ENCODE data around the gene RPRD1B. TPM values are rescaled to one million over a fixed set of nuclear protein-coding genes. Genes with fewer than 3 reads are reported as not detected.

Gene RPRD1B
- total RNA-seq, 4 donors from 2014 or later = 15.2 to 25.9 (median 23.6) TPM

- 53 to 76% methylated on average over 4 of the region's 4 CpGs for WGBS, 2 donors
- peaks cover 0 to 90% (median 9%) of the 10 kb centered on the region in 3 donors for H3K36me3 ChIP-seq
- DNase-seq = no peak
- no peaks in the 10 kb centered on the region for H3K9me3 ChIP-seq
- TF ChIP-seq CTCF (IDR thresholded peaks at IDR 0.05) = no peak
- no peak for TF ChIP-seq POLR2A (IDR thresholded peaks at IDR 0.05)
- no peaks in the 10 kb centered on the region for H3K27me3 ChIP-seq
- H3K27ac ChIP-seq = no peak overlapping the region
- peaks cover 0 to 22% (median 0%) of the 10 kb centered on the region in 3 donors for H3K4me1 ChIP-seq
- H3K4me3 ChIP-seq = no peak overlapping the region
- intact Hi-C loops (cut with DNase I) = no loop called here
Measured at GRCh38 chr20:38055294-38055693, 21.7 kb downstream of the RPRD1B start.

- H3K27me3 ChIP-seq = no peaks in the 10 kb centered on the region
- intact Hi-C loops (cut with DNase I) = no loop called here
- H3K4me1 ChIP-seq = peaks cover 0 to 24% (median 0%) of the 10 kb centered on the region in 3 donors
- no peak for DNase-seq
- no peaks in the 10 kb centered on the region for H3K9me3 ChIP-seq
- H3K27ac ChIP-seq = no peak overlapping the region
- H3K36me3 ChIP-seq = peaks cover 0 to 90% (median 9%) of the 10 kb centered on the region in 3 donors
- no peak overlapping the region for H3K4me3 ChIP-seq
- 80 to 88% methylated on average over 6 of the region's 6 CpGs for WGBS, 2 donors
- no peak for TF ChIP-seq CTCF (IDR thresholded peaks at IDR 0.05)
- no peak for TF ChIP-seq POLR2A (IDR thresholded peaks at IDR 0.05)
Measured at GRCh38 chr20:38055848-38056247, 22.3 kb downstream of the RPRD1B start.

DNA sequence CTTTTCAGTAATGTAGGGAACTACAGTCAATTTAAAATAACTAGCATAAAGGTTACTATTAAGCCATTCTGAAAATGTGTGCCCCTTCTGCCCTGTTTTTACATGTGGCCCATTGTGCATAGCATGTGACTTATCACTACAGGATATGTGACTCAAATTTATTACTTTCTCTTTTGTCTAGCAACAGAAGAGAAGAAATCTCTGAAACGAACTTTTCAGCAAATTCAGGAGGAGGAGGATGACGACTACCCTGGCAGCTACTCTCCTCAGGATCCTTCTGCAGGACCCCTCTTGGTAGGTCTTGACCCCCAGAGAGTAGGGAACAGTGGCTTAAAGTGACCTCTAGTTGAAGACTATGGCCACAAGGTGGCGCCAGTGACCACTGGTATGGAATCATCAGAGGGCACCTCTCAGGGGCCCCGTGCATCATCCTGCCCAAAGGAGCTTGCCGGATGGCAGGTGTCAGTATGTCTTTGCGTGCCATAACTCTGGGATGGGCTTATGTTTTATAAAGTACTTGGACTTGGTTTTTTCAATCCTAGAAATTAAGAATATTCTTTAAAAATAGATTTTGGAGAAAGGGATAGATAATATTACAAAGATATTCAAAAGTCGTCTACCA, 23.9 kb downstream of the RPRD1B start:
- no peaks in the 10 kb centered on the region for H3K27me3 ChIP-seq
- no peaks in the 10 kb centered on the region for H3K9me3 ChIP-seq
- TF ChIP-seq POLR2A (IDR thresholded peaks at IDR 0.05) = no peak
- peak; percentile 57 to 86 (median 84) for TF ChIP-seq CTCF (IDR thresholded peaks at IDR 0.05)
- H3K36me3 ChIP-seq = peaks cover 0 to 90% (median 4%) of the 10 kb centered on the region in 3 donors
- intact Hi-C loops (cut with DNase I) = no loop called here
- peaks cover 0 to 24% (median 0%) of the 10 kb centered on the region in 3 donors for H3K4me1 ChIP-seq
- 18 to 23% methylated on average over 7 of the region's 7 CpGs for WGBS, 2 donors
- DNase-seq = no peak
- no peak overlapping the region for H3K27ac ChIP-seq
- no peak overlapping the region for H3K4me3 ChIP-seq

DNA sequence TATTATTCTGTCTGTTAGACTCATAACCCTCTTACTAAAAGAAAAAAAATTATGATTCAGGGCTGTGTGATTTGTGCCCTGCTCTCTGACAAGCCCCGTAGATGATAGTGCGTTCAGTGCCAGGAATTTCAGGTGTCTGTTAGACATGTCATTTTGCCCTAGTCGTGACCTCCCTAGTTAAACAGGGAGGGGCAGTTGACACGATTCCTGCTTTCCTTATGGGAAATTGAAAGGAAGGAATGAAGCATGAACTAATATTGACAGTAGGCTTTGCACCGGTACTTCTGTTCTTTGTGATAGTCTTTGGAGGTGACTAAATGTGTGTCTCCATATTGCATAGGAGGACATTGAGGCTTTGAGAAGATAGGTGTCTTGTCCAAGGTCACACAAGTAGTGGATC, 26.3 kb downstream of the RPRD1B start:
- 45 to 63% methylated on average over 5 of the region's 5 CpGs for WGBS, 2 donors
- peaks cover 0 to 96% (median 10%) of the 10 kb centered on the region in 3 donors for H3K36me3 ChIP-seq
- no peak for DNase-seq

More for the DNA sequence above, 26.3 kb downstream of the RPRD1B start:
- peak overlapping the region in 1 of 4 donors; percentile 23 for H3K27ac ChIP-seq
- H3K4me3 ChIP-seq = no peak overlapping the region
- H3K4me1 ChIP-seq = peaks cover 0 to 29% (median 0%) of the 10 kb centered on the region in 3 donors
- intact Hi-C loops (cut with DNase I) = loop anchor here (5.0 kb wide), 1 partner anchor 162 kb away; no protein-coding TSS in a partner anchor
- no peaks in the 10 kb centered on the region for H3K27me3 ChIP-seq
- H3K9me3 ChIP-seq = no peaks in the 10 kb centered on the region
- TF ChIP-seq CTCF (IDR thresholded peaks at IDR 0.05) (no peak), POLR2A (IDR thresholded peaks at IDR 0.05) (no peak)

Data from esophagus squamous epithelium (tissue), 5 donors.